ENCODE measurements around the gene RAD21L1. TPM values are rescaled to one million over a fixed set of nuclear protein-coding genes. Genes with fewer than 3 reads are reported as not detected.

The RAD21L1 gene
- total and polyA plus RNA-seq, 4 donors, result not detected

GRCh38 chr20:1184260-1184637, 41.6 kb upstream of the RAD21L1 start:
- H3K9ac ChIP-seq (ENCODE audit: low read depth in 1 of 2, low read length in 2 of 2), result no peak overlapping the region
- H3K9me3 ChIP-seq (ENCODE audit: control insufficient read depth in 4 of 4, low read length in 3 of 4), result no peaks in the 10 kb centered on the region
- no peaks in the 10 kb centered on the region for H3K36me3 ChIP-seq (ENCODE audit: control insufficient read depth in 4 of 4, insufficient read depth in 3 of 4, low read depth in 1 of 4, low read length in 3 of 4)
- DNase-seq (ENCODE audit: low spot score), result no peak
- no peaks in the 10 kb centered on the region for H3K27me3 ChIP-seq (ENCODE audit: control insufficient read depth in 4 of 4, insufficient read depth in 4 of 4, low read length in 3 of 4)
- no peak overlapping the region for H3K27ac ChIP-seq (ENCODE audit: low read depth in 1 of 2, low read length in 2 of 2)
- peak overlapping the region in 1 of 3 donors; percentile 67 for H3K4me3 ChIP-seq (ENCODE audit: low read depth in 1 of 3, low read length in 3 of 3)
- H3K4me1 ChIP-seq (ENCODE audit: control insufficient read depth in 4 of 4, insufficient read depth in 4 of 4, low read length in 3 of 4), result peaks cover 12 to 32% (median 27%) of the 10 kb centered on the region in 4 donors
- WGBS, result 35% methylated on average over 13 of the region's 13 CpGs
- TF ChIP-seq EGR1 (IDR thresholded peaks at IDR 0.05; ENCODE audit: low read depth in 2 of 2) (no peak), GABPA (IDR thresholded peaks at IDR 0.05 in 1 of 2, conservative IDR thresholded peaks at IDR 0.05 in 1 of 2) (no peak)

GRCh38 chr20:1184638-1185315, 41.1 kb upstream of the RAD21L1 start, which contains the start of gene TMEM74B:
TMEM74B (minus strand) TSS chr20:1184981; CDS start chr20:1183801, 1,180 bp downstream.
- Histone ChIP-seq H3K27me3 (ENCODE audit: control insufficient read depth in 4 of 4, insufficient read depth in 4 of 4, low read length in 3 of 4) (no peaks in the 10 kb centered on the region), H3K9ac (ENCODE audit: low read depth in 1 of 2, low read length in 2 of 2) (no peak within 1 kb of the TSS), H3K27ac (ENCODE audit: low read depth in 1 of 2, low read length in 2 of 2) (no peak within 1 kb of the TSS), H3K4me3 (ENCODE audit: low read depth in 1 of 3, low read length in 3 of 3) (peak within 1 kb of the TSS in 2 of 3 donors; percentile 51 to 67), H3K9me3 (ENCODE audit: control insufficient read depth in 4 of 4, low read length in 3 of 4) (no peaks in the 10 kb centered on the region), H3K4me1 (ENCODE audit: control insufficient read depth in 4 of 4, insufficient read depth in 4 of 4, low read length in 3 of 4) (peaks cover 12 to 32% (median 27%) of the 10 kb centered on the region in 4 donors), H3K36me3 (ENCODE audit: control insufficient read depth in 4 of 4, insufficient read depth in 3 of 4, low read depth in 1 of 4, low read length in 3 of 4) (no peaks in the 10 kb centered on the region)
- DNase-seq (ENCODE audit: low spot score), result no peak
- TF ChIP-seq GABPA (IDR thresholded peaks at IDR 0.05 in 1 of 2, conservative IDR thresholded peaks at IDR 0.05 in 1 of 2), result no peak
- no peak for TF ChIP-seq YY1 (IDR thresholded peaks at IDR 0.05)
- TF ChIP-seq HNF4A (conservative IDR thresholded peaks at IDR 0.05), result no peak
- no peak for TF ChIP-seq REST (IDR thresholded peaks at IDR 0.05)
- TF ChIP-seq RXRA (IDR thresholded peaks at IDR 0.05), result no peak
- no peak for TF ChIP-seq FOXA1 (IDR thresholded peaks at IDR 0.05)
- no peak for TF ChIP-seq TAF1 (conservative IDR thresholded peaks at IDR 0.05)
- TF ChIP-seq ATF3 (IDR thresholded peaks at IDR 0.05), result no peak
- TF ChIP-seq HNF4G (IDR thresholded peaks at IDR 0.05), result no peak
- TF ChIP-seq NR2F2 (IDR thresholded peaks at IDR 0.05), result no peak
- no peak for TF ChIP-seq SP1 (IDR thresholded peaks at IDR 0.05)
- no peak for TF ChIP-seq EGR1 (IDR thresholded peaks at IDR 0.05; ENCODE audit: low read depth in 2 of 2)
- no peak for TF ChIP-seq JUND (IDR thresholded peaks at IDR 0.05)
- no peak for TF ChIP-seq MAX (IDR thresholded peaks at IDR 0.05)
- 2% methylated on average over 76 of the region's 76 CpGs for WGBS

GRCh38 chr20:1185316-1185741, 40.5 kb upstream of the RAD21L1 start:
- Histone ChIP-seq H3K4me3 (ENCODE audit: low read depth in 1 of 3, low read length in 3 of 3) (peak overlapping the region in 2 of 3 donors; percentile 51 to 67), H3K9ac (ENCODE audit: low read depth in 1 of 2, low read length in 2 of 2) (no peak overlapping the region), H3K27me3 (ENCODE audit: control insufficient read depth in 4 of 4, insufficient read depth in 4 of 4, low read length in 3 of 4) (no peaks in the 10 kb centered on the region), H3K27ac (ENCODE audit: low read depth in 1 of 2, low read length in 2 of 2) (no peak overlapping the region), H3K36me3 (ENCODE audit: control insufficient read depth in 4 of 4, insufficient read depth in 3 of 4, low read depth in 1 of 4, low read length in 3 of 4) (no peaks in the 10 kb centered on the region), H3K4me1 (ENCODE audit: control insufficient read depth in 4 of 4, insufficient read depth in 4 of 4, low read length in 3 of 4) (peaks cover 12 to 32% (median 27%) of the 10 kb centered on the region in 4 donors), H3K9me3 (ENCODE audit: control insufficient read depth in 4 of 4, low read length in 3 of 4) (no peaks in the 10 kb centered on the region)
- WGBS, result 1% methylated on average over 54 of the region's 54 CpGs
- no peak for DNase-seq (ENCODE audit: low spot score)
- TF ChIP-seq SP1 (IDR thresholded peaks at IDR 0.05) (no peak), FOXA2 (IDR thresholded peaks at IDR 0.05) (no peak), MAX (IDR thresholded peaks at IDR 0.05) (no peak), RXRA (IDR thresholded peaks at IDR 0.05) (no peak), NR2F2 (IDR thresholded peaks at IDR 0.05) (no peak), GABPA (IDR thresholded peaks at IDR 0.05 in 1 of 2, conservative IDR thresholded peaks at IDR 0.05 in 1 of 2) (no peak), REST (IDR thresholded peaks at IDR 0.05) (no peak), JUND (IDR thresholded peaks at IDR 0.05) (no peak), ZBTB33 (IDR thresholded peaks at IDR 0.05) (no peak)

All from liver (tissue), 9 donors.